SK-N-SH treated with all-trans-retinoic acid at 6 μM for 48 hours (cell line): ENCODE measurements around the gene LGALS3BP.

ENCODE experiments used
- ATAC-seq: fragments of 200-7000 bp; cut with Tn5 transposase; 3 replicates; pipeline ENCODE4 v1.9.1; 2020; ENCODE audit warnings: mild to moderate bottlenecking, moderate library complexity
- ARNTL ChIP-seq: fragments of 450-650 bp; formaldehyde crosslinking; IDR thresholded peaks from 2 replicates; pipeline ENCODE4 v1.5.0; 2020; ENCODE audit warnings: low read depth, mild to moderate bottlenecking, moderate library complexity, borderline replicate concordance
- CREB5 ChIP-seq: fragments of 250-450 bp; sonication (Bioruptor Pico); IDR thresholded peaks from 2 replicates; pipeline ENCODE4 v1.5.1; 2020; ENCODE audit warnings: low read depth, mild to moderate bottlenecking, moderate library complexity
- CSDC2 ChIP-seq: fragments of 250-450 bp; sonication (Bioruptor Pico); IDR thresholded peaks from 2 replicates; pipeline ENCODE4 v1.5.0; 2020; ENCODE audit warnings: mild to moderate bottlenecking, moderate library complexity
- ESRRG ChIP-seq: fragments of 250-450 bp; sonication (Bioruptor Pico); IDR thresholded peaks from 2 replicates; pipeline ENCODE4 v1.6.1; 2021; ENCODE audit warnings: mild to moderate bottlenecking
- GLIS3 ChIP-seq: fragments of 250-450 bp; sonication (Bioruptor Pico); IDR thresholded peaks from 2 replicates; pipeline ENCODE4 v1.5.0; 2020; ENCODE audit warnings: mild to moderate bottlenecking, moderate library complexity
- ISL1 ChIP-seq: fragments of 250-450 bp; sonication (Bioruptor Pico); IDR thresholded peaks from 2 replicates; pipeline ENCODE4 v2.1.2; 2022; ENCODE audit warnings: mild to moderate bottlenecking, moderate library complexity
- OSR1 ChIP-seq: fragments of 250-450 bp; sonication (Bioruptor Pico); IDR thresholded peaks from 2 replicates; pipeline ENCODE4 v1.8.0; 2022; ENCODE audit warnings: moderate library complexity, mild to moderate bottlenecking, inconsistent platforms
- PATZ1 ChIP-seq: fragments of 250-450 bp; sonication (Bioruptor Pico); IDR thresholded peaks from 2 replicates; pipeline ENCODE4 v1.8.0; 2020; ENCODE audit warnings: mild to moderate bottlenecking, moderate library complexity, borderline replicate concordance
- PPARA ChIP-seq: fragments of 250-450 bp; sonication (Bioruptor Pico); IDR thresholded peaks from 2 replicates; pipeline ENCODE4 v1.5.0; 2020; ENCODE audit warnings: mild to moderate bottlenecking, borderline replicate concordance
- RARB ChIP-seq: fragments of 250-450 bp; sonication (Bioruptor Pico); IDR thresholded peaks from 2 replicates; pipeline ENCODE4 v1.8.0; 2021; ENCODE audit warnings: mild to moderate bottlenecking, moderate library complexity
- SNAI2 ChIP-seq: fragments of 250-450 bp; sonication (Bioruptor Pico); IDR thresholded peaks from 2 replicates; pipeline ENCODE4 v1.5.0; 2020; ENCODE audit warnings: mild to moderate bottlenecking, moderate library complexity
- TCF4 ChIP-seq: fragments of 250-450 bp; sonication (Bioruptor Pico); IDR thresholded peaks from 2 replicates; pipeline ENCODE4 v1.8.0; 2021; ENCODE audit warnings: mild to moderate bottlenecking, moderate library complexity, borderline replicate concordance
- TOX ChIP-seq: fragments of 250-450 bp; sonication (Bioruptor Pico); IDR thresholded peaks from 2 replicates; pipeline ENCODE4 v1.8.0; 2021; ENCODE audit warnings: mild to moderate bottlenecking, moderate library complexity, borderline replicate concordance
- ZC3H10 ChIP-seq: fragments of 250-450 bp; sonication (Bioruptor Pico); IDR thresholded peaks from 2 replicates; pipeline ENCODE4 v1.5.1; 2021; ENCODE audit warnings: mild to moderate bottlenecking, moderate library complexity
- ZFP3 ChIP-seq: fragments of 250-450 bp; sonication (Bioruptor Pico); IDR thresholded peaks from 2 replicates; pipeline ENCODE4 v1.5.0; 2020; ENCODE audit warnings: mild to moderate bottlenecking, moderate library complexity
- ZFP30 ChIP-seq: fragments of 450-650 bp; formaldehyde crosslinking; IDR thresholded peaks from 2 replicates; pipeline ENCODE4 v1.5.0; 2022; ENCODE audit warnings: mild to moderate bottlenecking, moderate library complexity
- ZNF70 ChIP-seq: fragments of 450-650 bp; formaldehyde crosslinking; IDR thresholded peaks from 2 replicates; pipeline ENCODE4 v1.5.0; 2020; ENCODE audit warnings: mild to moderate bottlenecking, moderate library complexity
- ZNF8 ChIP-seq: fragments of 450-650 bp; formaldehyde crosslinking; IDR thresholded peaks from 2 replicates; pipeline ENCODE4 v1.5.0; 2020; ENCODE audit warnings: mild to moderate bottlenecking, moderate library complexity
- TF ChIP-seq, protein P1 (sequence below): fragments of 250-450 bp; sonication (Bioruptor Pico); IDR thresholded peaks from 2 replicates; pipeline ENCODE4 v1.8.0; 2021; ENCODE audit warnings: low read depth, mild to moderate bottlenecking, moderate library complexity, borderline replicate concordance
- TF ChIP-seq, protein P2 (sequence below): fragments of 250-450 bp; sonication (Bioruptor Pico); IDR thresholded peaks from 2 replicates; pipeline ENCODE4 v1.5.0; 2020; ENCODE audit warnings: mild to moderate bottlenecking, moderate library complexity

Gene LGALS3BP

DNA sequence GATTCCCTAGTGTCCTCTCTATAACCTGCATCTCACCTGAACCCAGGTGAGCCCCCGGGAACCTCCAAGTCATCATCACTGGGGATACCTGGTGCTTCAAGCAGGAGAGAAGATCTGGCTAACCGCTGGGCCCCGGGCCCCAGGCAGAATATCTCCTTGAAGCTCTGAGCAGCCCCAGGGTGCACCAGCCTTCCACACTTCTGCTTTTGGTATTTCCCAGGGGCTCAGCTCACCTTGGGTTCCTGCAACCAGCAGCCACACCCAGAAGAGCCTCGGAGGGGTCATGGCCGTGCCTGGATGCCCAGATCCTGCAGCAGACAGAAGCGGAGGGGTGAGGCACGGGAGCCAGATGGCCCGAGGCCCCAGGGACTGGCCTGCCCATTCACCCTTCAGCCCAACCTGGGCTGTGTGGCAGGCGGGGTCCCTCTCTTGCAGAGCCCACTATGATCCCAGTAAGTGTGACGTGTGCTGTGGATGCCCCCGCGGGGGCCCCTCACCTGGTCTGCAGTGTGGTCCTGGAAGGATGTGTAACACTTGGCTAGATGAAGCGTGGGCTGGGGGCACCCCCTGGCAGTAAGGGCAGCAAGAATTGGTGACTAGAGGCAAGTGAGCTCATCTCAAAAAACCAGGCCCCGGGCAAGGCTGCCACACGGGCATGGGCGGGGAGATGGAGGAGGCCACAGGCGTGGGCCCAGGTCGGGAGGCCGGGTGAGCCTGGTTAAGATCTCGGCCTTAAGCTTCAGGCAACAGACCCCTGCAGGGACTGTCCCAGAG, 2.6 kb downstream of the LGALS3BP start:
- ATAC-seq: no peak
- TF ChIP-seq ISL1 (CRISPR knock-in tag): no peak
- TF ChIP-seq OSR1 (CRISPR knock-in tag): no peak
- TF ChIP-seq RARB (CRISPR knock-in tag): no peak
- TF ChIP-seq SNAI2: no peak

GRCh38 chr17:78974635-78975591, 4.8 kb downstream of the LGALS3BP start:
- no peak for TF ChIP-seq CREB5
- TF ChIP-seq OSR1 (CRISPR knock-in tag): no peak
- no peak for TF ChIP-seq ZC3H10 (CRISPR knock-in tag)
- no peak for TF ChIP-seq CSDC2
- no peak for TF ChIP-seq TCF4 (CRISPR knock-in tag)
- no peak for TF ChIP-seq SNAI2
- TF ChIP-seq ZFP3 (CRISPR knock-in tag): no peak
- TF ChIP-seq RARB (CRISPR knock-in tag): no peak
- no peak for TF ChIP-seq PATZ1
- no peak for TF ChIP-seq ZNF70 (CRISPR knock-in tag)
- TF ChIP-seq TOX (CRISPR knock-in tag): no peak
- no peak for TF ChIP-seq PPARA
- TF ChIP-seq, all 23 proteins: peak for 0
- ATAC-seq: peak; percentile 3; the same call in 1 of the 3 replicates

DNA sequence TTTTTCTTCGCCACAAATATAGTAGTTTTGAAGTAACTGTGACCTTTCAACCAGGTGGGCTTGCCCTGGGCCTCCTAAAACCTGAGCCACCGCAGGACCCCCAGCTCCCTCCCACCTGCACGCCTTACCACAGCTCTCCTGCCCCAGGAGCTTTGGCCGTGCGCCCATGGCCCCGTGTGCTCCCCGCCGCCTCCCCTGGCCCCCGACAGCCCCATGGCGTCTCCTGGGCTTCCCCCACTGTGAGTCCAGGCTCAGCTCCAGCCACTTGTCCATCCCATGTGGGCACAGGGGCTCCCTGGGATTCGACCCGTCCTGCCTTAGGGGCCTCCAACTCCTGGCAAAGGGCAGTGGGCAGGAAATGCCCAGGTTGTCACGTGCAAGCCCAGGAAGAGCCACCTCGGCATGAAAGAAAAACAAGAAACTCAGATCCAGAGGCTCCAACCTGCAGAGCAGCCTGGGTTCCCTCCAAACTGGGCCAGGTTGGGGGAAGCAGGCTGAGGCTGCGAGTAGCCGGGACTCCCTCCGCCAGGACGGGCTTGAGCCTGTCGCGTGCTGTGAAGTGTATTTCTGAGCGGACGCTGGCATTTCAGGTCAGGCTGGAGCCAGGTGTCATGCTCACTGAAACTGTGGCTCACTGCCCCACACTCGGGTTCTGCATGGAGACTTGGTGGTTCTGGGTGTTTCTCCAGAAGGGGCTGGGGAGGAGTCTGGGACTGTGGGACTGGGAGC, 5.8 kb downstream of the LGALS3BP start:
- ATAC-seq: no peak
- TF ChIP-seq OSR1 (CRISPR knock-in tag): no peak
- TF ChIP-seq, protein P1, sequence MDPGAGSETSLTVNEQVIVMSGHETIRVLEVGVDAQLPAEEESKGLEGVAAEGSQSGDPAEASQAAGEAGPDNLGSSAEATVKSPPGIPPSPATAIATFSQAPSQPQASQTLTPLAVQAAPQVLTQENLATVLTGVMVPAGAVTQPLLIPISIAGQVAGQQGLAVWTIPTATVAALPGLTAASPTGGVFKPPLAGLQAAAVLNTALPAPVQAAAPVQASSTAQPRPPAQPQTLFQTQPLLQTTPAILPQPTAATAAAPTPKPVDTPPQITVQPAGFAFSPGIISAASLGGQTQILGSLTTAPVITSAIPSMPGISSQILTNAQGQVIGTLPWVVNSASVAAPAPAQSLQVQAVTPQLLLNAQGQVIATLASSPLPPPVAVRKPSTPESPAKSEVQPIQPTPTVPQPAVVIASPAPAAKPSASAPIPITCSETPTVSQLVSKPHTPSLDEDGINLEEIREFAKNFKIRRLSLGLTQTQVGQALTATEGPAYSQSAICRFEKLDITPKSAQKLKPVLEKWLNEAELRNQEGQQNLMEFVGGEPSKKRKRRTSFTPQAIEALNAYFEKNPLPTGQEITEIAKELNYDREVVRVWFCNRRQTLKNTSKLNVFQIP (CRISPR knock-in tag): no peak

- no peak for ATAC-seq
- TF ChIP-seq CSDC2 (no peak), ARNTL (CRISPR knock-in tag) (no peak), ZFP30 (CRISPR knock-in tag) (no peak), PATZ1 (no peak), ZNF70 (CRISPR knock-in tag) (no peak), ESRRG (CRISPR knock-in tag) (no peak), RARB (CRISPR knock-in tag) (no peak), TCF4 (CRISPR knock-in tag) (no peak), OSR1 (CRISPR knock-in tag) (no peak), ZNF8 (no peak), ZFP3 (CRISPR knock-in tag) (no peak), GLIS3 (no peak), PPARA (no peak), SNAI2 (no peak)
- TF ChIP-seq, protein P1 (CRISPR knock-in tag): no peak
- TF ChIP-seq, protein P2, sequence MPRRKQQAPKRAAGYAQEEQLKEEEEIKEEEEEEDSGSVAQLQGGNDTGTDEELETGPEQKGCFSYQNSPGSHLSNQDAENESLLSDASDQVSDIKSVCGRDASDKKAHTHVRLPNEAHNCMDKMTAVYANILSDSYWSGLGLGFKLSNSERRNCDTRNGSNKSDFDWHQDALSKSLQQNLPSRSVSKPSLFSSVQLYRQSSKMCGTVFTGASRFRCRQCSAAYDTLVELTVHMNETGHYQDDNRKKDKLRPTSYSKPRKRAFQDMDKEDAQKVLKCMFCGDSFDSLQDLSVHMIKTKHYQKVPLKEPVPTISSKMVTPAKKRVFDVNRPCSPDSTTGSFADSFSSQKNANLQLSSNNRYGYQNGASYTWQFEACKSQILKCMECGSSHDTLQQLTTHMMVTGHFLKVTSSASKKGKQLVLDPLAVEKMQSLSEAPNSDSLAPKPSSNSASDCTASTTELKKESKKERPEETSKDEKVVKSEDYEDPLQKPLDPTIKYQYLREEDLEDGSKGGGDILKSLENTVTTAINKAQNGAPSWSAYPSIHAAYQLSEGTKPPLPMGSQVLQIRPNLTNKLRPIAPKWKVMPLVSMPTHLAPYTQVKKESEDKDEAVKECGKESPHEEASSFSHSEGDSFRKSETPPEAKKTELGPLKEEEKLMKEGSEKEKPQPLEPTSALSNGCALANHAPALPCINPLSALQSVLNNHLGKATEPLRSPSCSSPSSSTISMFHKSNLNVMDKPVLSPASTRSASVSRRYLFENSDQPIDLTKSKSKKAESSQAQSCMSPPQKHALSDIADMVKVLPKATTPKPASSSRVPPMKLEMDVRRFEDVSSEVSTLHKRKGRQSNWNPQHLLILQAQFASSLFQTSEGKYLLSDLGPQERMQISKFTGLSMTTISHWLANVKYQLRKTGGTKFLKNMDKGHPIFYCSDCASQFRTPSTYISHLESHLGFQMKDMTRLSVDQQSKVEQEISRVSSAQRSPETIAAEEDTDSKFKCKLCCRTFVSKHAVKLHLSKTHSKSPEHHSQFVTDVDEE: no peak
These were observed 6.5 kb downstream of the LGALS3BP start for GRCh38 chr17:78973196-78973595.
